H9 (cell line): ENCODE measurements around the gene CFAP43. TPM values are rescaled to one million over a fixed set of nuclear protein-coding genes. Genes with fewer than 3 reads are reported as not detected.

Experiments used
- DNase-seq: peaks from one replicate; pipeline ENCODE4 v3.0.0-alpha.2; 2017
- H2AFZ ChIP-seq: one replicate; pipeline ENCODE4 v1.6.1; 2013; ENCODE audit warnings: mild to moderate bottlenecking, low read length, control low read depth, moderate library complexity
- H2AK5ac ChIP-seq: 2 replicates; pipeline ENCODE4 v1.6.1; 2013; ENCODE audit warnings: low read length, control low read depth, mixed read lengths; ENCODE audit not compliant: insufficient read length
- H2BK120ac ChIP-seq: one replicate; pipeline ENCODE4 v1.6.1; 2013; ENCODE audit warnings: low read depth, mild to moderate bottlenecking, low read length, control low read depth, inconsistent platforms; ENCODE audit not compliant: poor library complexity, severe bottlenecking
- H2BK12ac ChIP-seq: 2 replicates; pipeline ENCODE4 v1.6.1; 2013; ENCODE audit warnings: low read length, control low read depth, mixed read lengths, low read depth; ENCODE audit not compliant: insufficient read length
- H2BK15ac ChIP-seq: 2 replicates; pipeline ENCODE4 v1.6.1; 2013; ENCODE audit warnings: low read depth, low read length, control low read depth
- H2BK20ac ChIP-seq: one replicate; pipeline ENCODE4 v1.6.1; 2013; ENCODE audit warnings: low read depth, mild to moderate bottlenecking, low read length, control low read depth, inconsistent platforms; ENCODE audit not compliant: poor library complexity, severe bottlenecking
- H2BK5ac ChIP-seq: 2 replicates; pipeline ENCODE4 v1.6.1; 2013; ENCODE audit warnings: low read length, control low read depth, mixed read lengths; ENCODE audit not compliant: insufficient read length
- H3K14ac ChIP-seq: 2 replicates; pipeline ENCODE4 v1.6.1; 2013; ENCODE audit warnings: low read length, control low read depth; ENCODE audit not compliant: insufficient read depth
- H3K18ac ChIP-seq: 2 replicates; pipeline ENCODE4 v1.6.1; 2013; ENCODE audit warnings: low read depth, mild to moderate bottlenecking, mixed read lengths, low read length, control low read depth; ENCODE audit not compliant: insufficient read length
- H3K23ac ChIP-seq: 2 replicates; pipeline ENCODE4 v1.6.1; 2013; ENCODE audit warnings: low read length, control low read depth, mixed read lengths, low read depth; ENCODE audit not compliant: insufficient read length
- H3K23me2 ChIP-seq: 2 replicates; pipeline ENCODE4 v1.6.1; 2013; ENCODE audit warnings: low read depth, mild to moderate bottlenecking, mixed read lengths, low read length, control low read depth; ENCODE audit not compliant: insufficient read length, poor library complexity, severe bottlenecking
- H3K27ac ChIP-seq: 2 replicates; pipeline ENCODE4 v1.5.1; 2013; ENCODE audit warnings: low read length, control low read depth, mixed read lengths, low read depth; ENCODE audit not compliant: insufficient read length
- H3K27me3 ChIP-seq: 2 replicates; pipeline ENCODE4 v1.6.1; 2013; ENCODE audit warnings: low read length, control low read depth, inconsistent platforms; ENCODE audit not compliant: insufficient read depth
- H3K4ac ChIP-seq: 2 replicates; pipeline ENCODE4 v1.6.1; 2013; ENCODE audit warnings: low read depth, mild to moderate bottlenecking, control low read depth, inconsistent platforms, low read length, moderate library complexity
- H3K4me1 ChIP-seq: 2 replicates; pipeline ENCODE4 v1.6.1; 2013; ENCODE audit warnings: low read length, control low read depth, inconsistent platforms; ENCODE audit not compliant: insufficient read depth
- H3K4me2 ChIP-seq: 2 replicates; pipeline ENCODE4 v1.6.1; 2013; ENCODE audit warnings: low read length, control low read depth, mixed read lengths; ENCODE audit not compliant: insufficient read length, insufficient read depth
- H3K56ac ChIP-seq: 2 replicates; pipeline ENCODE4 v1.6.1; 2013; ENCODE audit warnings: low read depth, mild to moderate bottlenecking, mixed read lengths, low read length, control low read depth; ENCODE audit not compliant: insufficient read length
- H3K79me1 ChIP-seq: 2 replicates; pipeline ENCODE4 v1.6.1; 2013; ENCODE audit warnings: low read depth, mild to moderate bottlenecking, moderate library complexity, low read length, control low read depth, inconsistent platforms; ENCODE audit not compliant: insufficient read depth, poor library complexity, severe bottlenecking
- H3K79me2 ChIP-seq: 2 replicates; pipeline ENCODE4 v1.6.1; 2013; ENCODE audit warnings: low read length, control low read depth, inconsistent platforms; ENCODE audit not compliant: insufficient read depth
- H3K9ac ChIP-seq: 2 replicates; pipeline ENCODE4 v1.6.1; 2013; ENCODE audit warnings: low read length, control low read depth, mixed read lengths; ENCODE audit not compliant: insufficient read length; ENCODE audit errors: extremely low read depth
- H3K9me3 ChIP-seq: one replicate; pipeline ENCODE4 v1.6.1; 2013; ENCODE audit warnings: low read depth, low read length, inconsistent platforms; ENCODE audit not compliant: control insufficient read depth
- H3T11ph ChIP-seq: one replicate; pipeline ENCODE4 v1.6.1; 2013; ENCODE audit warnings: mild to moderate bottlenecking, low read length, control low read depth, inconsistent platforms
- H4K20me1 ChIP-seq: one replicate; pipeline ENCODE4 v1.6.1; 2013; ENCODE audit not compliant: control insufficient read depth, insufficient read length, insufficient read depth
- H4K5ac ChIP-seq: 2 replicates; pipeline ENCODE4 v1.6.1; 2013; ENCODE audit warnings: low read depth, mild to moderate bottlenecking, mixed read lengths, low read length, control low read depth; ENCODE audit not compliant: insufficient read length
- H4K8ac ChIP-seq: replicated peaks from 2 replicates; pipeline ENCODE4 v1.6.1; 2013; ENCODE audit warnings: low read length, control low read depth, mixed read lengths, low read depth; ENCODE audit not compliant: insufficient read length
- H4K91ac ChIP-seq: 2 replicates; pipeline ENCODE4 v1.6.1; 2013; ENCODE audit warnings: low read depth, mild to moderate bottlenecking, moderate library complexity, mixed read lengths, low read length, control low read depth; ENCODE audit not compliant: insufficient read length
- H3K27ac Mint-ChIP-seq, 3 experiments: 2 replicates in 2 of 3; 3 replicates in 1 of 3; pipeline ENCODE4 v1.8.0; 2020 to 2021; ENCODE audit warnings: mixed read lengths in 3 of 3, mild to moderate bottlenecking in 1 of 3, moderate library complexity in 1 of 3
- H3K27me3 Mint-ChIP-seq: 2 replicates; pipeline ENCODE4 v1.8.0; 2021; ENCODE audit warnings: low read depth, mild to moderate bottlenecking, moderate library complexity, mixed read lengths
- H3K36me3 Mint-ChIP-seq, 3 experiments: 2 replicates in 2 of 3; 3 replicates in 1 of 3; pipeline ENCODE4 v1.8.0; 2020 to 2021; ENCODE audit warnings: low read depth in 3 of 3, mixed read lengths in 3 of 3; ENCODE audit not compliant: insufficient read depth in 1 of 3
- H3K4me1 Mint-ChIP-seq, 2 experiments: 2 replicates each; pipeline ENCODE4 v1.8.0; 2020; ENCODE audit warnings: mixed read lengths in 2 of 2
- H3K4me3 Mint-ChIP-seq, 2 experiments: 2 replicates in 1 of 2; 3 replicates in 1 of 2; pipeline ENCODE4 v1.8.0; 2020 to 2021; ENCODE audit warnings: mild to moderate bottlenecking in 2 of 2, mixed read lengths in 2 of 2, moderate library complexity in 1 of 2
- H3K9me3 Mint-ChIP-seq, 2 experiments: 2 replicates in 1 of 2; 3 replicates in 1 of 2; pipeline ENCODE4 v1.8.0; 2020; ENCODE audit warnings: mild to moderate bottlenecking in 2 of 2, mixed read lengths in 2 of 2, moderate library complexity in 1 of 2
- WGBS: extraction: QIAGEN DNeasy Blood & Tissue Kit; methylation state at CpG from one replicate; pipeline ENCODE4 v1.1.7; 2013; ENCODE audit warnings: missing lambda C conversion rate, low lambda C conversion rate, mixed read lengths; ENCODE audit not compliant: insufficient read length; ENCODE audit errors: extremely low coverage; 5-methylcytosine and 5-hydroxymethylcytosine counted together
- total RNA-seq: library from RNA; stranded (reverse); gene quantifications from 2 replicates; pipeline ENCODE4 v1.2.1, GENCODE V29; 2021
- TF ChIP-seq, protein P1 (sequence below): fragments of 200-600 bp; sonication (generic); conservative IDR thresholded peaks from 3 replicates; pipeline ENCODE4 v1.8.0; 2021; ENCODE audit warnings: antibody characterized with exemption, mild to moderate bottlenecking

The CFAP43 gene
- total RNA-seq, 1 experiment from 2014 or later, result 0.26 TPM

DNA sequence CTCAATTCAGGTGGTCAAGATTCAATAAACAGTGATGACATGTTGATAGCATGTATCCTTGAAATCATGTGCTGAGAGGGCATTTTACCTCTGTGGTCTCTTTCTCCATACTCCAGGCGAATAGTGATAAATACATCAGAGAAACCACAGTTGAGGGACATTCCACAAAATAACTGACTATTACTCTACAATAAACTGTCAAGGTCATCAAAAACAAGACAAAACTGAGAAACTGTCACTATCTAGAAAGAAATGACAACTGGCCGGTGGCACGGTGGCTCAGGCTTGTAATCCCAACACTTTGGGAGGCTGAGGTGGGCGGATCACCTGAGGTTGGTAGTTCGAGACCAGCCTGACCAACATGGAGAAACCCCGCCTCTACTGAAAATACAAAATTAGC, 94.0 kb downstream of the CFAP43 start:
- Histone ChIP-seq H3K9me3 (no peaks in the 10 kb centered on the region), H2BK120ac (no peak overlapping the region), H3K23ac (no peak overlapping the region), H2AK5ac (no peak overlapping the region), H3K27me3 (no peaks in the 10 kb centered on the region), H3K4ac (no peak overlapping the region), H3K14ac (no peak overlapping the region), H3K27ac (no peak overlapping the region), H3K79me1 (no peaks in the 10 kb centered on the region), H4K91ac (no peak overlapping the region), H2BK15ac (no peak overlapping the region), H2BK20ac (no peak overlapping the region), H2BK5ac (no peak overlapping the region), H2AFZ (no peak overlapping the region), H2BK12ac (no peak overlapping the region), H4K5ac (no peak overlapping the region), H3K79me2 (no peaks in the 10 kb centered on the region), H3K4me2 (no peak overlapping the region), H3K18ac (no peak overlapping the region), H3K9ac (no peak overlapping the region), H3K56ac (no peak overlapping the region), H3K4me1 (no peaks in the 10 kb centered on the region; the same call in 1 of the 2 replicates), H4K20me1 (no peaks in the 10 kb centered on the region), H4K8ac (no peak overlapping the region), H3T11ph (no peak overlapping the region), H3K23me2 (no peaks in the 10 kb centered on the region)
- H3K4me3 Mint-ChIP-seq, result no peak overlapping the region
- no peaks in the 10 kb centered on the region for H3K27me3 Mint-ChIP-seq
- TF ChIP-seq, protein P1, sequence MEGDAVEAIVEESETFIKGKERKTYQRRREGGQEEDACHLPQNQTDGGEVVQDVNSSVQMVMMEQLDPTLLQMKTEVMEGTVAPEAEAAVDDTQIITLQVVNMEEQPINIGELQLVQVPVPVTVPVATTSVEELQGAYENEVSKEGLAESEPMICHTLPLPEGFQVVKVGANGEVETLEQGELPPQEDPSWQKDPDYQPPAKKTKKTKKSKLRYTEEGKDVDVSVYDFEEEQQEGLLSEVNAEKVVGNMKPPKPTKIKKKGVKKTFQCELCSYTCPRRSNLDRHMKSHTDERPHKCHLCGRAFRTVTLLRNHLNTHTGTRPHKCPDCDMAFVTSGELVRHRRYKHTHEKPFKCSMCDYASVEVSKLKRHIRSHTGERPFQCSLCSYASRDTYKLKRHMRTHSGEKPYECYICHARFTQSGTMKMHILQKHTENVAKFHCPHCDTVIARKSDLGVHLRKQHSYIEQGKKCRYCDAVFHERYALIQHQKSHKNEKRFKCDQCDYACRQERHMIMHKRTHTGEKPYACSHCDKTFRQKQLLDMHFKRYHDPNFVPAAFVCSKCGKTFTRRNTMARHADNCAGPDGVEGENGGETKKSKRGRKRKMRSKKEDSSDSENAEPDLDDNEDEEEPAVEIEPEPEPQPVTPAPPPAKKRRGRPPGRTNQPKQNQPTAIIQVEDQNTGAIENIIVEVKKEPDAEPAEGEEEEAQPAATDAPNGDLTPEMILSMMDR, result no peak
- no CpG with 5 or more reads among the region's 6 CpGs for WGBS
- no peaks in the 10 kb centered on the region for H3K9me3 Mint-ChIP-seq
- DNase-seq, result no peak
- no peak overlapping the region for H3K27ac Mint-ChIP-seq
- no peaks in the 10 kb centered on the region for H3K36me3 Mint-ChIP-seq
- H3K4me1 Mint-ChIP-seq, result peaks cover 9 to 10% of the 10 kb centered on the region in 2 experiments
